ENCODE measurements around the gene CNPY2.

- TF ChIP-seq POLR2A (IDR thresholded peaks at IDR 0.05; ENCODE audit: low read depth, low read length) (peak; percentile 64), CTCF (IDR thresholded peaks at IDR 0.05; ENCODE audit: extremely low read depth in 1 of 2, insufficient read depth in 1 of 2, low read depth in 1 of 2, low read length in 2 of 2) (peak in 1 of 2 donors; percentile 23), GATA2 (IDR thresholded peaks at IDR 0.05; ENCODE audit: insufficient read depth, insufficient read length, low read depth, low read length) (no peak), MAX (IDR thresholded peaks at IDR 0.05; ENCODE audit: insufficient read depth, insufficient read length) (peak; percentile 81), EZH2 (IDR thresholded peaks at IDR 0.05; ENCODE audit: borderline replicate concordance, low read depth, low read length, severe bottlenecking) (no peak), POLR2AphosphoS5 (IDR thresholded peaks at IDR 0.05; ENCODE audit: insufficient read depth, low read depth, low read length) (peak; percentile 88), JUN (IDR thresholded peaks at IDR 0.05; ENCODE audit: borderline replicate concordance, insufficient read depth, insufficient read length, low read depth) (no peak), MYC (IDR thresholded peaks at IDR 0.05; ENCODE audit: low read depth, low read length) (peak; percentile 41), FOS (IDR thresholded peaks at IDR 0.05; ENCODE audit: borderline replicate concordance, insufficient read depth, low read length) (no peak)
Measured at GRCh38 chr12:56315622-56316473, at the start of gene CNPY2.
